HL-60 (cell line): ENCODE measurements around the gene NFE2L2.
"Not testable (repeated sequence)": the region's sequence is repeated elsewhere in the genome, so short reads cannot be mapped to it uniquely, and the experiment has no call there.

ENCODE experiments used
- DNase-seq, 2 experiments: peaks; one replicate each; pipeline ENCODE4 v3.0.0-alpha.2; 2010 to 2020; ENCODE audit warnings: low read depth in 1 of 2, low spot score in 1 of 2
- H3K27ac ChIP-seq: fragments of 250-450 bp; sonication (Bioruptor Pico); replicated peaks from 2 replicates; pipeline ENCODE4 v1.5.1; 2020; ENCODE audit warnings: mild to moderate bottlenecking, moderate library complexity
- H3K27me3 ChIP-seq: fragments of 250-450 bp; sonication (Bioruptor Pico); 2 replicates; pipeline ENCODE4 v1.5.1; 2021; ENCODE audit warnings: mild to moderate bottlenecking, moderate library complexity; ENCODE audit not compliant: insufficient read depth, poor library complexity, severe bottlenecking
- H3K4me3 ChIP-seq: replicated peaks from 2 replicates; pipeline ENCODE4 v1.5.1; 2011; ENCODE audit warnings: mild to moderate bottlenecking, control low read depth, low read length; ENCODE audit not compliant: insufficient read depth
- CTCF ChIP-seq: IDR thresholded peaks from one replicate; pipeline ENCODE4 v1.5.1; 2011; ENCODE audit warnings: low read length, control low read depth, inconsistent platforms; ENCODE audit not compliant: insufficient read depth
- GABPA ChIP-seq: IDR thresholded peaks from 2 replicates; pipeline ENCODE4 v1.6.1; 2012; ENCODE audit warnings: low read depth
- POLR2AphosphoS5 ChIP-seq: IDR thresholded peaks from 2 replicates; pipeline ENCODE4 v1.6.1; 2012; ENCODE audit warnings: low read depth
- REST ChIP-seq: IDR thresholded peaks from 2 replicates; pipeline ENCODE4 v1.6.1; 2012; ENCODE audit warnings: low read depth; ENCODE audit not compliant: insufficient replicate concordance
- SPI1 ChIP-seq: IDR thresholded peaks from 2 replicates; pipeline ENCODE4 v1.6.1; 2012; ENCODE audit warnings: low read depth, mild to moderate bottlenecking, borderline replicate concordance

The NFE2L2 gene

GRCh38 chr2:177229442-177230242, 34.9 kb downstream of the NFE2L2 start:
- no peak for TF ChIP-seq SPI1
- no peak for TF ChIP-seq CTCF
- TF ChIP-seq GABPA = no peak
- peak; percentile 61; the same call in 1 of the 2 replicates for TF ChIP-seq POLR2AphosphoS5
- TF ChIP-seq REST = no peak
- Histone ChIP-seq H3K4me3 (no peak overlapping the region), H3K27me3 (no peaks in the 10 kb centered on the region), H3K27ac (no peak overlapping the region)
- DNase-seq = no peak

- DNase-seq = no peak
- Histone ChIP-seq H3K4me3 (no peak overlapping the region), H3K27ac (no peak overlapping the region), H3K27me3 (no peaks in the 10 kb centered on the region)
- TF ChIP-seq REST (no peak), POLR2AphosphoS5 (no peak), CTCF (no peak), SPI1 (no peak), GABPA (no peak)
These were observed 38.6 kb downstream of the NFE2L2 start for GRCh38 chr2:177225965-177226360.

- not testable (repeated sequence) for H3K27me3 ChIP-seq, H3K4me3 ChIP-seq, H3K27ac ChIP-seq
These were observed 41.1 kb downstream of the NFE2L2 start for GRCh38 chr2:177223436-177223835.

GRCh38 chr2:177221970-177222369, 42.6 kb downstream of the NFE2L2 start:
- Histone ChIP-seq H3K27ac (no peak overlapping the region), H3K4me3 (no peak overlapping the region), H3K27me3 (no peaks in the 10 kb centered on the region)
- TF ChIP-seq REST (no peak), CTCF (no peak), POLR2AphosphoS5 (no peak), SPI1 (no peak), GABPA (no peak)
- DNase-seq = no peak

More at GRCh38 chr2:177223436-177223835, 41.1 kb downstream of the NFE2L2 start:
- not testable (repeated sequence) for DNase-seq
